Activated CD4-positive, alpha-beta T cell treated with anti-CD3 and anti-CD28 coated beads, Interleukin-2, amount 50 U/mL, for 4 hours (primary cell): ENCODE measurements around the gene LYPD6B.

Source experiments
- DNase-seq, 2 experiments: peaks; one replicate each; pipeline ENCODE4 v3.0.0-alpha.2; 2020

LYPD6B gene

GRCh38 chr2:149167001-149167780, 128.7 kb downstream of the LYPD6B start:
- DNase-seq = no peak

GRCh38 chr2:149167941-149168340, 129.4 kb downstream of the LYPD6B start:
- DNase-seq = no peak

GRCh38 chr2:149169656-149170055, 131.2 kb downstream of the LYPD6B start:
- no peak for DNase-seq

- DNase-seq = no peak
These were observed 131.7 kb downstream of the LYPD6B start for GRCh38 chr2:149170156-149170555.

- no peak for DNase-seq
These were observed 132.4 kb downstream of the LYPD6B start for GRCh38 chr2:149170911-149171310.

GRCh38 chr2:149173220-149173619, 134.7 kb downstream of the LYPD6B start:
- DNase-seq = no peak

GRCh38 chr2:149175956-149176355, 137.5 kb downstream of the LYPD6B start:
- DNase-seq = no peak

- DNase-seq = no peak
These were observed 140.1 kb downstream of the LYPD6B start for GRCh38 chr2:149178612-149179011.

GRCh38 chr2:149180226-149180875, 141.9 kb downstream of the LYPD6B start:
- no peak for DNase-seq

- no peak for DNase-seq
These were observed 144.7 kb downstream of the LYPD6B start for GRCh38 chr2:149183187-149183586.

- no peak for DNase-seq
These were observed 146.5 kb downstream of the LYPD6B start for GRCh38 chr2:149184991-149185390.

- no peak for DNase-seq
These were observed 147.5 kb downstream of the LYPD6B start for GRCh38 chr2:149185942-149186490.

- DNase-seq = no peak
These were observed 148.6 kb downstream of the LYPD6B start for GRCh38 chr2:149187057-149187456.

- DNase-seq = no peak
These were observed 149.8 kb downstream of the LYPD6B start for GRCh38 chr2:149188291-149188690.

- DNase-seq = no peak
These were observed 151.3 kb downstream of the LYPD6B start for GRCh38 chr2:149189769-149190168.

- DNase-seq = no peak
These were observed 153.4 kb downstream of the LYPD6B start for GRCh38 chr2:149191915-149192314.

- DNase-seq = no peak
These were observed 153.9 kb downstream of the LYPD6B start for GRCh38 chr2:149192427-149192826.

GRCh38 chr2:149200109-149200520, 161.6 kb downstream of the LYPD6B start:
- no peak for DNase-seq

GRCh38 chr2:149204686-149205085, 166.2 kb downstream of the LYPD6B start:
- no peak for DNase-seq

- DNase-seq = no peak
These were observed 166.6 kb downstream of the LYPD6B start for GRCh38 chr2:149205143-149205542.

- no peak for DNase-seq
These were observed 175.4 kb downstream of the LYPD6B start for GRCh38 chr2:149213764-149214493.

GRCh38 chr2:149218497-149218896, 180.0 kb downstream of the LYPD6B start:
- no peak for DNase-seq

- no peak for DNase-seq
These were observed 181.4 kb downstream of the LYPD6B start for GRCh38 chr2:149219856-149220255.

- no peak for DNase-seq
These were observed 182.5 kb downstream of the LYPD6B start for GRCh38 chr2:149221002-149221401.
